Retinal pigment epithelial cell (primary cell): ENCODE results near the gene TNFSF11.

Source experiments
- DNase-seq: peaks from one replicate; pipeline ENCODE4 v3.0.0-alpha.2; 2010; ENCODE audit warnings: low read depth
- H3K4me3 ChIP-seq: 2 replicates; pipeline ENCODE4 v1.5.1; 2011; ENCODE audit warnings: mild to moderate bottlenecking, low read length, control low read depth, moderate library complexity
- CTCF ChIP-seq: conservative IDR thresholded peaks from 2 replicates; pipeline ENCODE4 v1.5.1; 2011; ENCODE audit warnings: low read depth, low read length, control low read depth, inconsistent platforms

TNFSF11 gene

GRCh38 chr13:42644841-42645240 is 70.9 kb downstream of the TNFSF11 start:
- no peak overlapping the region for H3K4me3 ChIP-seq
- no peak for TF ChIP-seq CTCF
- DNase-seq, result no peak

- TF ChIP-seq CTCF, result no peak
- DNase-seq, result no peak
These were observed 71.8 kb downstream of the TNFSF11 start for GRCh38 chr13:42645717-42646116.

GRCh38 chr13:42649141-42649540 is 75.2 kb downstream of the TNFSF11 start:
- DNase-seq, result no peak
- no peak for TF ChIP-seq CTCF
- no peak overlapping the region for H3K4me3 ChIP-seq

More at GRCh38 chr13:42645717-42646116, 71.8 kb downstream of the TNFSF11 start:
- H3K4me3 ChIP-seq, result no peak overlapping the region

GRCh38 chr13:42649831-42650230 is 75.9 kb downstream of the TNFSF11 start:
- DNase-seq, result no peak
- TF ChIP-seq CTCF, result no peak
- no peak overlapping the region for H3K4me3 ChIP-seq

GRCh38 chr13:42650506-42650905 is 76.6 kb downstream of the TNFSF11 start:
- no peak for DNase-seq
- no peak overlapping the region for H3K4me3 ChIP-seq
- no peak for TF ChIP-seq CTCF

GRCh38 chr13:42651936-42652641 is 78.1 kb downstream of the TNFSF11 start:
- TF ChIP-seq CTCF, result no peak
- no peak overlapping the region for H3K4me3 ChIP-seq
- DNase-seq, result no peak
